ENCODE measurements around the gene RARB.

DNA sequence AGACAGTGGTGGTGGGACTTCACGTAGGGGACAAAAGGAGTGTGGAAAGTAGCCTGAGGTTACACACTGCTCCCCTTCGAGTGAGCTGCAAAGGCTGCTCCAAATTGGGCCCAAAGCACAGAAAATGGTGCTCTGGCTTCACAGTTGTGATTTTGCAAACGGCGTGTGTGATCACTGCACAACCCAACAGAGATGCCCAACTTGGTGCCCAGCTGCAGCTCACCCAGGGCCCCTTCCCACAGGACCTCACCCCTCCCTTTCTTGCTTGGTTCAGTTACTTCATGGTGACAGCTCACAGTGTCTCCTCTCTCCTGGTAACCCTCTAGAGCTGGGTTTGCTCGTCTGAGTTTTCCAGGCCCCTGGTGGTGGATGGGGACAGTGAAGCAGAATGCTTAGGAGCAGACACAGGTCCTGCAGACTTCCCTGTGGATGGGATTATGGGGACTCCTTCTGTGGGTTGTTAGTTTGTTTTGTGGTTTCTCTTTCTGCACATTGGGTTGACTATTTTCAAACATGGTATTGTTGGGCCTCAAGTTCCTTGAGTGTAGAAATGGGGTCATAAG lies 138.4 kb downstream of the RARB start:
- TF ChIP-seq, protein P1, sequence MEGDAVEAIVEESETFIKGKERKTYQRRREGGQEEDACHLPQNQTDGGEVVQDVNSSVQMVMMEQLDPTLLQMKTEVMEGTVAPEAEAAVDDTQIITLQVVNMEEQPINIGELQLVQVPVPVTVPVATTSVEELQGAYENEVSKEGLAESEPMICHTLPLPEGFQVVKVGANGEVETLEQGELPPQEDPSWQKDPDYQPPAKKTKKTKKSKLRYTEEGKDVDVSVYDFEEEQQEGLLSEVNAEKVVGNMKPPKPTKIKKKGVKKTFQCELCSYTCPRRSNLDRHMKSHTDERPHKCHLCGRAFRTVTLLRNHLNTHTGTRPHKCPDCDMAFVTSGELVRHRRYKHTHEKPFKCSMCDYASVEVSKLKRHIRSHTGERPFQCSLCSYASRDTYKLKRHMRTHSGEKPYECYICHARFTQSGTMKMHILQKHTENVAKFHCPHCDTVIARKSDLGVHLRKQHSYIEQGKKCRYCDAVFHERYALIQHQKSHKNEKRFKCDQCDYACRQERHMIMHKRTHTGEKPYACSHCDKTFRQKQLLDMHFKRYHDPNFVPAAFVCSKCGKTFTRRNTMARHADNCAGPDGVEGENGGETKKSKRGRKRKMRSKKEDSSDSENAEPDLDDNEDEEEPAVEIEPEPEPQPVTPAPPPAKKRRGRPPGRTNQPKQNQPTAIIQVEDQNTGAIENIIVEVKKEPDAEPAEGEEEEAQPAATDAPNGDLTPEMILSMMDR (optimal IDR thresholded peaks at IDR 0.05 in 1 of 3, IDR thresholded peaks at IDR 0.05 in 1 of 3, conservative IDR thresholded peaks at IDR 0.05 in 1 of 3; ENCODE audit: extremely low read depth in 1 of 3, insufficient read depth in 2 of 3, low read length in 3 of 3), result no peak
- no peak for TF ChIP-seq EZH2 (IDR thresholded peaks at IDR 0.05; ENCODE audit: low read length)
